GM12872 (cell line): ENCODE data around the gene SUSD6.

Experiments
- TF ChIP-seq, protein P1 (sequence below): IDR thresholded peaks from 3 replicates; pipeline ENCODE4 v1.5.1; 2011; ENCODE audit warnings: low read depth, mild to moderate bottlenecking, low read length, moderate library complexity; ENCODE audit not compliant: insufficient read depth

SUSD6 gene

GRCh38 chr14:69581316-69581935 is 30.0 kb upstream of the SUSD6 start:
- TF ChIP-seq, protein P1, sequence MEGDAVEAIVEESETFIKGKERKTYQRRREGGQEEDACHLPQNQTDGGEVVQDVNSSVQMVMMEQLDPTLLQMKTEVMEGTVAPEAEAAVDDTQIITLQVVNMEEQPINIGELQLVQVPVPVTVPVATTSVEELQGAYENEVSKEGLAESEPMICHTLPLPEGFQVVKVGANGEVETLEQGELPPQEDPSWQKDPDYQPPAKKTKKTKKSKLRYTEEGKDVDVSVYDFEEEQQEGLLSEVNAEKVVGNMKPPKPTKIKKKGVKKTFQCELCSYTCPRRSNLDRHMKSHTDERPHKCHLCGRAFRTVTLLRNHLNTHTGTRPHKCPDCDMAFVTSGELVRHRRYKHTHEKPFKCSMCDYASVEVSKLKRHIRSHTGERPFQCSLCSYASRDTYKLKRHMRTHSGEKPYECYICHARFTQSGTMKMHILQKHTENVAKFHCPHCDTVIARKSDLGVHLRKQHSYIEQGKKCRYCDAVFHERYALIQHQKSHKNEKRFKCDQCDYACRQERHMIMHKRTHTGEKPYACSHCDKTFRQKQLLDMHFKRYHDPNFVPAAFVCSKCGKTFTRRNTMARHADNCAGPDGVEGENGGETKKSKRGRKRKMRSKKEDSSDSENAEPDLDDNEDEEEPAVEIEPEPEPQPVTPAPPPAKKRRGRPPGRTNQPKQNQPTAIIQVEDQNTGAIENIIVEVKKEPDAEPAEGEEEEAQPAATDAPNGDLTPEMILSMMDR: no peak

DNA sequence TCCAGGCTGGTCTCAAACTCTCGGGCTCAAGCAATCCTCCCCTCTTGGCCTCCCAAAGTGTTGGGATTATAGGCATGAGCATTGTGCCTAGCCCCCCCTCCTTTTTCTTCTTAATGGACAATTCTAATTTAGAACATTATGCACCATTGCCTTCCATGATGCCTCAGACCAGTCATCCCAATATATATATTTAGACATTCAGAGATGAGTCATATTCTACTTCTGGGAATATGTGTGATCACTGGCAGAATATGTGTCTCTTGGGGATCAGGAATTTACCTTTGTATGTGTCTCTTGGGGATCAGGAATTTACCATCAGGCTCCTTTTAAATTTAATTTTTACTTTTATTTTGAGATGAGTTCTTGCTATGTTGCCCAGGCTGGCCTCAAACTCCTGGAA is 29.2 kb upstream of the SUSD6 start:
- TF ChIP-seq, protein P1: no peak

- TF ChIP-seq, protein P1: no peak
Measured at GRCh38 chr14:69582829-69583228, 28.6 kb upstream of the SUSD6 start.

DNA sequence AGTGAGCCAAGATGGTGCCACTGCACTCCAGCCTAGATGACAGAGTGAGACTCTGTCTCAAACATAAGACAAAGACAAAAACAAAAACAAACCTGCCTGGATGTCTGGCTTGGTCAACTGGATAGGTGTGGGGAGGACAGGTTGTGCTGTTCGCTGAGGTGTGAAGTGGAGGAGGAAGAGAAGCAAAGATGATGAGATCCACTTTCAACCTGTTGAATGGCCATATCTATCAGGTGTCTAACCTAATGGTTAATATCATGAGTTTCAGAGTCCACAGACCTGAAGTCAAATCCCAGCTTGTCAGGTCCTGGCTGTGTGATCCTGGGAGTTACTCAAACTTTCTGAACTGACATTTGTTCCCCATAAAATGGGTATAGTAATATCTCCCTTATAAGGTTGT is 27.0 kb upstream of the SUSD6 start:
- TF ChIP-seq, protein P1: no peak

DNA sequence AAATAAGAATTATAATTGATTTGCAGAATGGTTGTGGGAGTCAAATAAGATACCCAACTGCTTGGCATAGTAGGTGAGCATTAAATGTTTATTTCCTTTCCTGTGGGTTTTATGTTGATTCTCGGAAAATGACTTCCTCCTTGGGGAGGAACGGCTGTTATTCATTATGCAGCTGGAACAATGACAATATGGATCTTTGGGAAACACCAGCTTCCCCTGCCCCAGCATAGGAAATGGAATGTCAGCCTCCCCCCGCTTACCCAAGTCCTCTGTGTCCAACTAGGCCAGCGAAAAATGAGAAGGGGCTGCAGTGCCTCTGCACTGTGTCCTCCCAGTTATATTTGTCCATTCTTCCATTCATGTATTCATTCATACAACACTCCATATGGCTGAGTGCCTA is 25.0 kb upstream of the SUSD6 start:
- TF ChIP-seq, protein P1: no peak

DNA sequence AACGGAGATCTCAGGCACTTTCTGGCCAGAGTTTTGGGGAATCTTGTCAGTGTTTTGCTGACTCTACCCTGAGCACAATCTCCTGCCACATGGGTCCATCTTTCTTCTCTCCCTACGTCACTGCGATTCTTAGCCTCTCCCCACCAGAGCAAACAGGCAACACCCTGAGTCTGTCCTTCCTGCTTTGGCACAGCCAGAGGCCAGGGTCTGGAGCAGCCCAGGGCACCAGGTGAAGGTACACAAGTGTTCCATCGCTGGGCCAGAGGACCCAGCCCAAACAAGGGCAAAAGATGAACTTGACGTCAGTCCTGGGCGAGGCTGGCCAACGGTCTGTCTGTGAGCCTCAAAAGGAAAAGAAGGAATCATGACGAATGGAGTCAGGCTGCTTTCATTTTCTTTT is 24.0 kb upstream of the SUSD6 start:
- TF ChIP-seq, protein P1: no peak

DNA sequence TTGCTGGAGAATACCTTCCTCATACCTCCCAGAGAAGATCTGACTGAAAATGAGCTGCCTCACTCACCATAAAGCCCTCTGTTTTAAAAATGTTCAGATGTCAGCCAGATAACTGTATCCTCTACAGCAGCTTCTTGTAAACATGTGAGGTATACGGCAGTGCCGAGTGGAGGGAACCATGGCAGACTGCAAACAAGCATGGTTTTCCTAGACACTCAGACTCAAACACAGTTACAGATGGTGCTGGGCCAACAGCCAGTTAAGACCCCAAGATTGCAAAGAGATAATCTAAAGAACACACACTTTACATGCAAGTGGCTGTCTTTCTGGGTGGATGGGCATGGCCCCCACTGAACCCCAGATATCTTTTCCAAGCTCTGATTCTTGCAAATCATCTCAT is 20.1 kb upstream of the SUSD6 start:
- TF ChIP-seq, protein P1: no peak
